ENCODE results near the gene LST1.

Gene LST1

GRCh38 chr6:31621320-31621939, 35.4 kb downstream of the LST1 start:
- DNase-seq: no peak

- DNase-seq: no peak
Observed at GRCh38 chr6:31621991-31622390, 35.9 kb downstream of the LST1 start.

- no peak for DNase-seq
Observed at GRCh38 chr6:31622684-31623091, 36.6 kb downstream of the LST1 start.

- no peak for DNase-seq
Observed at GRCh38 chr6:31624070-31624469, 38.0 kb downstream of the LST1 start.

GRCh38 chr6:31626952-31627351, 40.9 kb downstream of the LST1 start:
- no peak for DNase-seq

- DNase-seq: no peak
Observed at GRCh38 chr6:31627690-31628287, 41.7 kb downstream of the LST1 start.

- no peak for DNase-seq
Observed at GRCh38 chr6:31629014-31629413, 42.9 kb downstream of the LST1 start.

- no peak for DNase-seq
Observed at GRCh38 chr6:31630177-31630934, 44.3 kb downstream of the LST1 start.

GRCh38 chr6:31631209-31631608, 45.1 kb downstream of the LST1 start:
- no peak for DNase-seq

- no peak for DNase-seq
Observed at GRCh38 chr6:31631681-31632278, 45.7 kb downstream of the LST1 start.

GRCh38 chr6:31632279-31632946, 46.3 kb downstream of the LST1 start:
- DNase-seq: no peak

- DNase-seq: no peak
Observed at GRCh38 chr6:31633447-31633846, 47.4 kb downstream of the LST1 start.

GRCh38 chr6:31634131-31634530, 48.1 kb downstream of the LST1 start:
- DNase-seq: no peak

- DNase-seq: no peak
Observed at GRCh38 chr6:31634969-31635575, 49.0 kb downstream of the LST1 start.

GRCh38 chr6:31636698-31637596, 50.9 kb downstream of the LST1 start:
- DNase-seq: no peak
